Muscle layer of colon (tissue), 2 donors: ENCODE measurements around the gene PTGDS.

Experiments
- H3K27ac ChIP-seq: one replicate; pipeline ENCODE4 v1.7.0; 2013; ENCODE audit warnings: low read depth, mild to moderate bottlenecking, low read length, moderate library complexity
- H3K27me3 ChIP-seq, 2 donors: one replicate each; pipeline ENCODE4 v1.7.0; 2013; ENCODE audit warnings: low read length in 2 of 2, mild to moderate bottlenecking in 2 of 2; ENCODE audit not compliant: insufficient read depth in 2 of 2, control insufficient read depth in 1 of 2
- H3K36me3 ChIP-seq: one replicate; pipeline ENCODE4 v1.7.0; 2013; ENCODE audit warnings: mild to moderate bottlenecking, low read length; ENCODE audit not compliant: insufficient read depth
- H3K4me1 ChIP-seq: one replicate; pipeline ENCODE4 v1.7.0; 2013; ENCODE audit warnings: mild to moderate bottlenecking, low read length; ENCODE audit not compliant: insufficient read depth
- H3K4me3 ChIP-seq, 2 donors: one replicate each; pipeline ENCODE4 v1.7.0; 2013; ENCODE audit warnings: low read length in 2 of 2, low read depth in 1 of 2, mild to moderate bottlenecking in 1 of 2, moderate library complexity in 1 of 2
- H3K9ac ChIP-seq: one replicate; pipeline ENCODE4 v1.7.0; 2013; ENCODE audit warnings: low read length
- H3K9me3 ChIP-seq: one replicate; pipeline ENCODE4 v1.7.0; 2013; ENCODE audit warnings: mild to moderate bottlenecking, low read length
- donor health status: abdominal sarcoma.
- donor health status: Adenocarcinoma of cecum.

Gene PTGDS

DNA sequence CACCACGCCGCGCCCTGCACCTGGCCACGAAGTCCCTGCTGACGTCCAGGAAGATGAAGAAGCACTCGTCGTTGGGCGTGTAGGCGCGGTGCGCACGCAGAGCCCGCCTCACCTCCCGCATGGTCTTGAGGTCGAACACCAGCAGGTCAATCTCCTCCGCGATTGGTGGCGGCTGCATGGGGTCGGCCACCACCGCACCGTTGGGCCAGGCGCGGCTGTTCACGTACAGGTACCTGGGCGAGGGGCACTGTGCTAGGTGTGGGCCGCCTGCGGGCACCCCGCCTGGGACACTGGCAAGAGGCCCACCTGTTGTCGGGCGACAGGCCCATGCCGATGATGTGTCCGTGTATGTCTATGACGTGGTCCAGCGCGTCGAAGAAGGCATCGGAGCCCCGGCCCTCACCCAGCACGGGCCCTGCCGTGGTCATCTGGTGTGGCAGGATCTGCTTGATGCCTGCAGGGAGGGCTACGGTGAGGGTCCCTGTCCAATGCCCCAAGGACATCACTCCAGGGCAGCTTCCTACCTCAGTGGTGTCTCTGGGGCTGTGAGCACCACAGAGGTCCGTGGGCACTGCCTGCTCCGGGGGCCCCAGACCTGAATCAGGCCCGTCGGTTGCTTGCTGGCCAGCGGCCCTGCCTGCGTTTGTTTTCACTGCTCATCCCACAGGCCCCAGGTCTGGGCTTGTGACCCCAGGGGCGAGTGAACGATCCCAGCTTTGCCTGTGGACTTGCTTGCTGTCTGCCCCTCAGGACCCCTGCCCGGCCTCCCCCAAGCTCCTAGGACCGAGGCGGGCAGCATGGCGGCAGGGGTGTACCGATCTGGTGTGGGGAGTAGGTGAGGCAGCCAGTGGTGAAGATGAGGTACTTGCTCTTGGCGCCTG, 35.8 kb upstream of the PTGDS start:
- H3K9ac ChIP-seq: no peak overlapping the region
- H3K4me3 ChIP-seq: no peak overlapping the region
- no peaks in the 10 kb centered on the region for H3K9me3 ChIP-seq
- H3K27ac ChIP-seq: no peak overlapping the region
- H3K36me3 ChIP-seq: peaks cover 32% of the 10 kb centered on the region
- peaks cover 12% of the 10 kb centered on the region for H3K4me1 ChIP-seq
- no peaks in the 10 kb centered on the region for H3K27me3 ChIP-seq

- Histone ChIP-seq H3K27ac (no peak overlapping the region), H3K4me1 (peaks cover 12% of the 10 kb centered on the region), H3K9me3 (no peaks in the 10 kb centered on the region), H3K36me3 (peaks cover 32% of the 10 kb centered on the region), H3K27me3 (no peaks in the 10 kb centered on the region), H3K4me3 (no peak overlapping the region), H3K9ac (no peak overlapping the region)
These were observed 35.0 kb upstream of the PTGDS start for GRCh38 chr9:136942112-136942880.

GRCh38 chr9:136942881-136943230, 34.4 kb upstream of the PTGDS start:
- no peaks in the 10 kb centered on the region for H3K27me3 ChIP-seq
- H3K9ac ChIP-seq: no peak overlapping the region
- H3K36me3 ChIP-seq: peaks cover 32% of the 10 kb centered on the region
- peak overlapping the region in 1 of 2 donors; percentile 75 for H3K4me3 ChIP-seq
- H3K9me3 ChIP-seq: no peaks in the 10 kb centered on the region
- peaks cover 12% of the 10 kb centered on the region for H3K4me1 ChIP-seq
- no peak overlapping the region for H3K27ac ChIP-seq

GRCh38 chr9:136943291-136944211, 33.8 kb upstream of the PTGDS start:
- peaks cover 32% of the 10 kb centered on the region for H3K36me3 ChIP-seq
- H3K27me3 ChIP-seq: no peaks in the 10 kb centered on the region
- peak overlapping the region; percentile 70 for H3K27ac ChIP-seq
- H3K4me1 ChIP-seq: peaks cover 12% of the 10 kb centered on the region
- H3K9me3 ChIP-seq: no peaks in the 10 kb centered on the region
- peak overlapping the region; percentile 75 to 76 for H3K4me3 ChIP-seq
- no peak overlapping the region for H3K9ac ChIP-seq

DNA sequence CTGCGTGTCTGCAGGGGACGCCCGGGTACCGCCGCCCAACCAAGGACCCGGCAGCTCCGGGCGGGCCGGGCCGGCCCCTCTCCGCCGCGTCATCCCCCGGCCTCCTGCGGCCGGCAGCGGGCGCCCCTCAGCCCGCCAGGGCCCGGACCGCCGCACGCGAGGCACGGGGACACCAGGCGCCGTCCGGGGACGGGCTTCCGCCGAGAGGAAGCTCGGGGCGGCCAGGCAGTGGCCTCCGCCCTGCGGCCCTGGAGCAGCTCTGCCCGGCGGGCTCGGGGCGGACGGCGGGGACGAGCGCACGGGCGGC, 33.1 kb upstream of the PTGDS start:
- peak overlapping the region; percentile 70 for H3K27ac ChIP-seq
- peak overlapping the region; percentile 75 to 76 for H3K4me3 ChIP-seq
- peaks cover 32% of the 10 kb centered on the region for H3K36me3 ChIP-seq
- no peaks in the 10 kb centered on the region for H3K9me3 ChIP-seq
- no peak overlapping the region for H3K9ac ChIP-seq
- peaks cover 12% of the 10 kb centered on the region for H3K4me1 ChIP-seq
- no peaks in the 10 kb centered on the region for H3K27me3 ChIP-seq

DNA sequence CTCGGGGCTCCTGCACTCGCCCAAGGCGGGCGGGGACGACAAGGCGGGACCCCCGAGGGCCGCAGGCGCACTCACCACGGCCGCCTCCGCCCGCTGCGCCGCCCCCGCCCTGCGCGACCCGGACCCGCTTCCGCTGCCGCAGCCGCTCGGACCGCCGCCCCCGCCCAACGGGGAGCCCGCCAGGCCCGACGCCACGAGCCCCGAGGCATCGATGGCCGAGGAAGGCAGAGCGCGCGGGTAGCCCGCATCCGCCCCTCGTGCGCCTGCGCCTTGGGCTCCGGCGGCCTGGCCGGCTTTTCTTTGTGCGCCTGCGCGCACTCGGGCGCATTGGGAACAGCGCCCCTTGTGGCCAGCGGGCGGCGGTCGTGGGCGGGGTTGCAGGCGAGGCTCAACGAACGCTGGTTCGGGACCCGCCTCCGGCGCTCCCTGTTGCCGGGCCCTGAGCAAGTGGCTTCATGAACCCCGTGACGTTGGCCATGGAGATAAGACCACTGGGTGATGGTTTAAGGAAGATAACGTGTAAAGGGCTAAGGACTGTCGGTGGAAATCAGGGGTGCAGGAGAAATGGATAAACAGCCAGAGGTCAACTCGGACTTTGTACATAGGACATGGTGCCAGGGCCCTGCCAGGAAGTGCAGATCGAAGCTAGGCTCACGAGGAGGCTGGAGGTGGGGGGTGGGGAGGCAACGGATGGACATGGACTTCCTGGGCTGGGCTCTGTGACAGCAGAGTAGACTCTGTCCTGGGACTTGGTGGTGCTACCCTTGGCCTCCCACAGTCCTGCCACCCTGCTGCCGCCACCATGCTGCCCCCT, 32.6 kb upstream of the PTGDS start, which contains the start of the genes C8G and FBXW5:
TSS of gene C8G (plus strand) at position 725 of the 814 bp plus-strand sequence. CDS start at position 803, 78 bp downstream.
TSS of gene FBXW5 (minus strand) at position 220 of the 814 bp plus-strand sequence. CDS start 655 bp downstream, outside the sequence.
- Histone ChIP-seq H3K4me3 (peak within 1 kb of the TSS; percentile 75 to 76), H3K27me3 (no peaks in the 10 kb centered on the region), H3K9me3 (no peaks in the 10 kb centered on the region), H3K36me3 (peaks cover 30% of the 10 kb centered on the region), H3K27ac (peak within 1 kb of the TSS; percentile 70), H3K9ac (no peak within 1 kb of the TSS), H3K4me1 (peaks cover 12% of the 10 kb centered on the region)

GRCh38 chr9:136945333-136946227, 31.7 kb upstream of the PTGDS start:
- H3K36me3 ChIP-seq: peaks cover 24% of the 10 kb centered on the region
- peaks cover 12% of the 10 kb centered on the region for H3K4me1 ChIP-seq
- no peak overlapping the region for H3K4me3 ChIP-seq
- no peaks in the 10 kb centered on the region for H3K27me3 ChIP-seq
- no peak overlapping the region for H3K27ac ChIP-seq
- no peak overlapping the region for H3K9ac ChIP-seq
- H3K9me3 ChIP-seq: no peaks in the 10 kb centered on the region

DNA sequence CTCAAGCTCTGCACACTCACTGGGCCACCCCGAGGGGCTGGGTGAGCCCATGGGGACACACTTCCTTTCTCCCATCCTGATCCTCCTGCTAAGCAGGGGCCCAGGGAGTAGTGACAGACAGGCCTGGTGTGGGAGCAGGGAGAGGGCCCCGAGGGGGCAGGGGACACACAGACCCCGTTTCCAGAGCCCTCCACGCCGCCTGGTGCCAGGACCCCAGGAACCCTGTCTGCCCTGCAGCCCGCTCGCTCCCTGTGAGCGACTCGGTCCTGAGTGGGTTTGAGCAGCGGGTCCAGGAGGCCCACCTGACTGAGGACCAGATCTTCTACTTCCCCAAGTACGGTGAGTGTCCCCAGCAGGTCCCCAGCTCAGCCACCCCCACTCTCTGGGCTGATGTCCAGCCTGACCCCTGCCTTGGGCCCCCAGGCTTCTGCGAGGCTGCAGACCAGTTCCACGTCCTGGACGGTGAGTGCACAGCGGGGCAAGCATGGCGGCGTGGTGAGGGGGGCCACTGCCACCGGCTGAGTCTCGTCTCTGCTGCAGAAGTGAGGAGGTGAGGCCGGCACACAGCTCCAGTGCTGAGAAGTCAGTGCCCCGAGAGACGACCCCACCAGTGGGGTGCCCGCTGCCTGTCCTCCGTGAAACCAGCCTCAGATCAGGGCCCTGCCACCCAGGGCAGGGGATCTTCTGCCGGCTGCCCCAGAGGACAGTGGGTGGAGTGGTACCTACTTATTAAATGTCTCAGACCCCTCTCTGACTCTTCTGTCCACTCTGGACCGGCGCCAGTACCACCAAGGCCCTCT, 30.9 kb upstream of the PTGDS start:
- H3K36me3 ChIP-seq: peaks cover 17% of the 10 kb centered on the region
- no peaks in the 10 kb centered on the region for H3K27me3 ChIP-seq
- H3K4me3 ChIP-seq: no peak overlapping the region
- H3K9me3 ChIP-seq: no peaks in the 10 kb centered on the region
- no peak overlapping the region for H3K27ac ChIP-seq
- H3K4me1 ChIP-seq: peaks cover 12% of the 10 kb centered on the region
- H3K9ac ChIP-seq: no peak overlapping the region

DNA sequence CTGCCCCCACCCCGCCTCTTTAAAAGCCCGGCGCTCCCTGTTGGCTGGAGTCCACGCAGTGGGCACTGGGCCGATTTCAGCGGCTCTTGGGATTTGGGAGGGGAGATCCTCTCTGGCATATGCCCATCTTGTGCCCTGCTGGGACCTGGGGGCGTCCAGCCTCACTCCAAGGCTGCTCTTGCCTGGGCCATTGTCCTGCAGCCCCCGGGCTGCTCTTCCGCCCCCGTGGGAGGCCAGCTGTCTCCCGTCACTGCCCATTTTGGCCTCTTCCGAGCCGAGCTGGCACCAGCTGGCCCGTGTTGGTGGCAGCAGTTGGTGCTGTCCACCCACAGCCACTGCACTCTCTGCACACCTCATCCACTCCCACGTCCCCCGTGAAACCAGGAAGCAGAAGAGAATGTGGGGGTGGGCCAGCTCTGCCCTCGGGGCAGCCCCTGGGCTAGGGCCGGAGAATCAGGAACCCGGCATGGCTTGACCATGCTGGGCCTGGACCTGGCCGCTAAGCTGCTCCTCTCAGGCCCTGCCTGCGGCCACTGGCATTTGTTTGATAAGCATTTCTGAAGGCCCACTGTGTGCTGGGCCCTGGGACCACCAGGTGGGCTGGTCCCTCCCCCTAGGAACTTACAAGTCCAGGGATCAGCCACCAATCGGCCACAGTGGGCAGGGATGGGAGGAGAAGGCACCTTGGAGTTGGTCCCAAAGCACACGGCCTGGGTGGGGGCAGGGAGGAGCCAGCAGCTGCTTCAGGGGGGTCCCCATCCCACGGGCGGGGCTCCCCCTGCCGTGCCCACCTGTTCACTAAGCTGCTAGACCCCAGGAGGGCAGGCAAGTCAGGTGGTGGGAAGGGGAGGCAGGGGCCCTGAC, 30.0 kb upstream of the PTGDS start:
- Histone ChIP-seq H3K4me3 (no peak overlapping the region), H3K9me3 (no peaks in the 10 kb centered on the region), H3K9ac (no peak overlapping the region), H3K36me3 (peaks cover 9% of the 10 kb centered on the region), H3K4me1 (peaks cover 12% of the 10 kb centered on the region), H3K27ac (no peak overlapping the region), H3K27me3 (no peaks in the 10 kb centered on the region)
